K562 (cell line): ENCODE results near the gene STT3B.

Experiments
- CHD4 ChIP-seq: fragments of 200-600 bp; sonication (generic); IDR thresholded peaks from 3 replicates; pipeline ENCODE4 v1.6.1; 2012; ENCODE audit warnings: low read depth, mild to moderate bottlenecking, mixed read lengths, low read length, inconsistent platforms; ENCODE audit not compliant: insufficient read depth, insufficient replicate concordance, poor library complexity, severe bottlenecking
- DNMT1 ChIP-seq: fragments of 450-650 bp; IDR thresholded peaks from 2 replicates; pipeline ENCODE4 v1.6.1; 2016; ENCODE audit warnings: antibody characterized with exemption, mild to moderate bottlenecking
- ELF1 ChIP-seq: fragments of 200-800 bp; sonication (Bioruptor generic); IDR thresholded peaks from 2 replicates; pipeline ENCODE4 v1.6.1; 2016; ENCODE audit warnings: missing genetic modification characterization, missing compliant biosample characterization
- FOXM1 ChIP-seq, 2 experiments: fragments of 450-650 bp in 1 of 2; sonication (generic) in 1 of 2; formaldehyde crosslinking in 1 of 2; IDR thresholded peaks; 2 replicates each; pipeline versions ENCODE4 v1.6.1 to v1.9.0; 2017 to 2022; ENCODE audit warnings: low read depth in 2 of 2, mild to moderate bottlenecking in 2 of 2, missing genetic modification reagents in 1 of 2, moderate library complexity in 1 of 2
- MEF2A ChIP-seq: IDR thresholded peaks from 2 replicates; pipeline ENCODE4 v1.6.1; 2011; ENCODE audit warnings: low read depth, mild to moderate bottlenecking, low read length, moderate library complexity; ENCODE audit not compliant: control insufficient read depth
- POLR2AphosphoS5 ChIP-seq: IDR thresholded peaks from 2 replicates; pipeline ENCODE4 v1.6.1; 2011; ENCODE audit warnings: mild to moderate bottlenecking, low read depth, low read length, moderate library complexity; ENCODE audit not compliant: control insufficient read depth, insufficient read depth
- SMAD1 ChIP-seq: fragments of 150-350 bp; IDR thresholded peaks from 2 replicates; pipeline ENCODE4 v1.6.1; 2014; ENCODE audit warnings: low read length, low read depth; ENCODE audit not compliant: partially characterized antibody
- TBP ChIP-seq: optimal IDR thresholded peaks from 2 replicates; pipeline ENCODE3; 2011; ENCODE audit warnings: low read depth, low read length, improper control_type of control experiment
- TRIM24 ChIP-seq, 2 experiments: fragments of 450-650 bp; IDR thresholded peaks; 2 replicates each; pipeline ENCODE4 v1.6.1; 2016
- XRCC3 ChIP-seq: fragments of 450-650 bp; IDR thresholded peaks from 2 replicates; pipeline ENCODE4 v1.6.1; 2017; ENCODE audit warnings: mild to moderate bottlenecking, moderate library complexity
- ZBED1 ChIP-seq: IDR thresholded peaks from 2 replicates; pipeline ENCODE4 v1.6.1; 2014
- ZBTB26 ChIP-seq: fragments of 450-650 bp; formaldehyde crosslinking; IDR thresholded peaks from 2 replicates; pipeline ENCODE4 v1.4.0; 2022; ENCODE audit warnings: missing genetic modification characterization

- TF ChIP-seq ZBED1, result no peak
- no peak for TF ChIP-seq ELF1 (tag)
- TF ChIP-seq ZBTB26 (CRISPR knock-in tag), result no peak
- no peak for TF ChIP-seq XRCC3
- TF ChIP-seq DNMT1, result no peak
- TF ChIP-seq CHD4, result no peak
- no peak for TF ChIP-seq FOXM1 (IDR thresholded peaks at IDR 0.05; ENCODE audit: low read depth)
- no peak for TF ChIP-seq FOXM1 (CRISPR knock-in tag; IDR thresholded peaks at IDR 0.05; ENCODE audit: low read depth)
- no peak for TF ChIP-seq MEF2A
- TF ChIP-seq POLR2AphosphoS5, result no peak
- TF ChIP-seq SMAD1, result no peak
- no peak for TF ChIP-seq TRIM24 (IDR thresholded peaks at IDR 0.05)
- TF ChIP-seq TBP, result no peak
Measured at GRCh38 chr3:31505371-31506048, 27.2 kb upstream of the STT3B start.
